NCI-H1092 (cell line): ENCODE data around the gene TBCB.
"Not testable (repeated sequence)": the region's sequence is repeated elsewhere in the genome, so short reads cannot be mapped to it uniquely, and the experiment has no call there.

Experiments used
- DNase-seq: peaks from one replicate; lab custom pipeline; 2025; lab: John Stamatoyannopoulos, UW

The TBCB gene, protein sequence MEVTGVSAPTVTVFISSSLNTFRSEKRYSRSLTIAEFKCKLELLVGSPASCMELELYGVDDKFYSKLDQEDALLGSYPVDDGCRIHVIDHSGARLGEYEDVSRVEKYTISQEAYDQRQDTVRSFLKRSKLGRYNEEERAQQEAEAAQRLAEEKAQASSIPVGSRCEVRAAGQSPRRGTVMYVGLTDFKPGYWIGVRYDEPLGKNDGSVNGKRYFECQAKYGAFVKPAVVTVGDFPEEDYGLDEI

DNA sequence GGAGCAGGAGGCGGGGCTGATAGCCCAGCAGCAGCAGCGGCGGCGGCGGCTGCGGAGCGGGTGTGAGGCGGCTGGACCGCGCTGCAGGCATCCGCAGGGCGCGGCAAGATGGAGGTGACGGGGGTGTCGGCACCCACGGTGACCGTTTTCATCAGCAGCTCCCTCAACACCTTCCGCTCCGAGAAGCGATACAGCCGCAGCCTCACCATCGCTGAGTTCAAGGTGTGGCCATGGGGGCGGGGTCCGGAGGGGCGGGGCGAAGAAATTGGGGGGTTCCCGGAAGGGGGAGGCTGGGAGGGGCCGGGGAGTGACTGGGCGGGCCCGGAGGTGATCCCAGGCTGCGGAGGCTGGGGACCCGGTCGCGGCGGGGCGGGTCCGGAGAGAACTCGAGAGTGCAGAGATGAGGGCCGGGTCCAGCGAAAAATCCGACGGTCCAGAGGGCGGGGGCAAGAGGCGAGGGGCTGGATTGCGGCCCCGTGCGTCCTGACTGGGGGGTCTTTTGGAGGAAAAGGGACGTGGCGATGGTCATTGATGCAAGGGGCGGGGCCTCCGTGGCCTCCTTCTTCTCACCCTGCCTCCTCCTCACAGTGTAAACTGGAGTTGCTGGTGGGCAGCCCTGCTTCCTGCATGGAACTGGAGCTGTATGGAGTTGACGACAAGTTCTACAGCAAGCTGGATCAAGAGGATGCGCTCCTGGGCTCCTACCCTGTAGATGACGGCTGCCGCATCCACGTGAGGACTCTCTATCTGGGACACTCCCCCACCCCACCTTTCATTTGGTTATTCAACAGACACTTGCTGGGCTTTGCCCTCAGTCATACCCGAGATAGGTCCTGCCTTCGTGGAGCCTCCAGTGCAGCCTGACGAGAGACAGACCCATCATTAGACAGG is at the start of gene TBCB:
Gene TBCB, plus strand, starts transcription at position 16 of the 891 bp plus-strand sequence. Its CDS starts 93 bp downstream, at position 109.
- peak; percentile 39 for DNase-seq

DNA sequence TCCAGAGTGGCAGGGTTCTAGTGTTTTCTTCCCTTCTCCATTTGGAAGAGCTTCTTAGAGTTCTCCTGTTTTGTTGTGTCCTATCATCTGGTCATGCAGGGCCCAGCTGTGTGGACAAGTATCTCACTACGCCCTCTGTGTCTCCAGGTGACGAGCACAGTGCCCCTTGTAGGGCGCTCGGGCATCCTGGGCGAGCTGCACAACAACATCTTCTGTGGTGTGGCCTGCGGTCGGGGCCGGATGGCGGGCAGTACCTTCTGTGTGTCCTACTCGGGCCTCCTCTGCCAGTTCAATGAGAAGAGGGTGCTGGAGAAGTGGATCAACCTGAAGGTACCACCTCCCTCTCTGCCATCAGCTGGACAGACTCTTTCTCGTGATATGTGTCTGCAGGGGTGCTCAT is 47.6 kb upstream of the TBCB start:
- DNase-seq = no peak

DNA sequence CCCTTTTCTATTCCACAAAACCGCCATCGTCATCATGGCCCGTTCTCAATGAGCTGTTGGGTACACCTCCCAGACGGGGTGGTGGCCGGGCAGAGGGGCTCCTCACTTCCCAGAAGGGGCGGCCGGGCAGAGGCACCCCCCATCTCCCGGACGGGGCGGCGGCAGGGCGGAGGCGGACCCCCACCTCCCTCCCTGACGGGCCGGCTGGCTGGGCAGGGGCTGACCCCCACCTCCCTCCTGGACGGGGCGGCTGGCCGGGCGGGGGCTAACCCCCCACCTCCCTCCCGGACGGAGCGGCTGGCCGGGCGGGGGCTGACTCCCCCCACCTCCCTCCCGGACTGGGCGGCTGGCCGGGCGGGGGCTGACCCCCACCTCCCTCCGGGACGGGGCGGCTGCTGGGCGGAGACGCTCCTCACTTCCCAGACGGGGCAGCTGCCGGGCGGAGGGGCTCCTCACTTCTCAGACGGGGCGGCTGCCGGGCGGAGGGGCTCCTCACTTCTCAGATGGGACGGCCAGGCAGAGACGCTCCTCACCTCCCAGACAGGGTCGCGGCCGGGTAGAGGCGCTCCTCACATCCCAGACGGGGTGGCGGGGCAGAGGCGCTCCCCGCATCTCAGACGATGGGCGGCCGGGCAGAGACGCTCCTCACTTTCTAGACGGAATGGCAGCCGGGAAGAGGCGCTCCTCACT is 46.3 kb upstream of the TBCB start:
- not testable (repeated sequence) for DNase-seq

DNA sequence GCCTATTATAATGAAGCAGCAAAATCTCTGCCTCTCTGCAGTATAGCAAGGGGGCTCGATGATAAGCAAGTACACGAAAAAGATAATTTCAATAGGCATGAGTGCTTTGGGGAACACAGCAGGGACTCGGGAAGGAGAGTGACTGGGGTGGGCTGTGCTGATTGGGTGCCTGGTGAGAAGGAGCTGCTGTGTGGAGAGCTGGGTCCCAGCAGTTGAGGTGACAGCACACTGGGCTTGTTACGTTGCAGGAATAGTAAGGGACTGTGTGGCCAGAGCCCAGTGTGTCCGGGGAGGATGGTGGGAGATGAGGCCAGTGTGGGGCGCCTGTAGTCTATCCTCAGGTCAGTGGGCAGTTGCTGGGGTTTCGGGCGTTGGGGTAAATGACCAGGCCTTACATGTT is 43.2 kb upstream of the TBCB start:
- no peak for DNase-seq

DNA sequence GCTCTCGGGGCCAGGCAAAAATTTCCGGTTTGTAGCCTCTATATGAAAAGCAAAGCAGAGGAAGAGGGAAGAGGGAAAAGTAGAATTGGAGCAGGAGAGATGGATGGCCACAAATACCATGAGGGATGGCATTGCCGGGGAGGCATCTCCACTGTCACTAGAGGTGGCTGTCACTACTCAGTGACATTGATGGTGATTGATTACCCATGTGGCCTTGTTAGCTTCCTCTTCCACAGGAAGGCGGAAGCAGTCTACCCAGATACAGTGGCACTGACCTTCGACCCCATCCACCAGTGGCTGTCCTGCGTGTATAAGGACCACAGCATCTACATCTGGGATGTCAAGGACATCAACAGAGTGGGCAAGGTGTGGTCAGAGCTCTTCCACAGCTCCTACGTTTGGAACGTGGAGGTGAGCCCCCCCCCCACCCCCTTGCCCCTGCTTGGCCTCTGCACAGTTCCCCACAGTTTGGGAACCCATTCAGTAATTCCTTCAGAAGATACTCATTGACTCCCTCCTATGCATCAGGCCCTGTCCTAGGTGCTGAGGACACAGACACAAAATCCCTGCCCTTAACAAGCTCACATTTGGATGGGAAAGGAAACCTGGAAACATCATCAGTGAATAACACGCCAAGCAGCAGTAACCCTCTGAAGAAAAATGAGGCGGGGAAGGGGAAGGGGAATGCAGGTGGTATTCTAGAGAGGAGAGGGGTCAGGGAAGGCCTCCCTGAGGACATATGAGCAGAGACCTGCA is 42.0 kb upstream of the TBCB start:
- no peak for DNase-seq

DNA sequence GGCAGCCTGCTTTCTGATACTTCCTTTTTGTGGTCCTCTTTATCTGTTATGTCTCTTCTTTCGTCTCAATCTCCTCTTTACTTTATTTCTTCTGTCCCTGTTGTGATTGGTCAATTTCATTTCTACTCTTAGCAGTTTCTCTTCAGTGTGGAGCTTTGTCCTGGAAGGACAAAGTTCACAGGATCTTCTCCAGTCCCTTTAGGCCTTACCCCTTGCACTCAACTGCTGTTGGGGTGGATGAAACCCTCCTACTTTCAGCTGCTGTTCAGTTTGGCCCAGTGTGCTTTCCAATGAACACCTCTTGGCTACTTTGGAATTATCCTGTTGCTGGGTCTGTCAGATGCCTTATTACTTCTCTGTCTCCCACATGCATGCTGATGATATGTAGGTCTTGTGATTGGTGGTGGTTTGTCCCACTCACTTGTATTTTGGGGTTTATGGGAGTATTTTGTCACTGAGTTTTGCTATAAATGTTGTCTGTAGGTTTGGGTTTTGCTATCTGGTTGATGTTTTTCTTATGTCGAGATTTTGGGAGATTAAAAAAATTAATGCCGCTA is 35.8 kb upstream of the TBCB start:
- DNase-seq = no peak

DNA sequence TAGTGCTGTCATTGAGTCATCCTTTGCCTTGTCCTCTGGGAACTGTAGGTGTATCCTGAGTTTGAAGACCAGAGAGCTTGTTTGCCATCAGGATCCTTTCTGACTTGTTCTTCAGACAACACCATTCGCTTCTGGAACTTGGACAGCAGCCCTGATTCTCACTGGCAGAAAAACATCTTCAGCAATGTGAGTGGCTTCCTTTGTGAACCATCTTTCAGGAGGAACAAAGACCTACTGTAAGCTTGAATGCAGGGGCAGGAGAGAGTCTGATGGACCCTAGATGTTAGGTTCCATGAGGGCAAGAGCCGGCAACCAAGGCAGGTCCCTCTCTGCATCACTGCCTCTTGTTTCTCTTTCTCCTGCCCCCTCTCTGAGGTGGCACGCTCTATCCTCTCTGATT is 33.9 kb upstream of the TBCB start:
- no peak for DNase-seq

DNA sequence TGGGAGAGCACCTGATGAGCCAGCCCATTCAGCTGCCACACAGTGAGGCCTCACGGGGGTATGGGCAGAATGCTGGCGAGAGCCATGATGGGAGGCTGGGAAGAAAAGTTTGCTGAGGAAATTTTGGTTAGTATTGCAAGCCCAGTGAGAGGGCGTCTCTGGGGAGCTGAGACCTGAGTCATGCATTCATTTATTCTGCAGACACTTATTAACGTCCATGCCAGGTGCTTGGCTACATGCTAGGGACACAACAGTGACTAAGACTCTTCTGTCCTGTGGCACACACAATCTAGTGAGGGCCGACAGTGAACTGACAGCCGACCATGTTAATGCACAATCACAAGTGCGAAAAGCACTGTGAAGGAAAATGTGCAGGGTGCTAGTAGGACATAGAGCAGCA is 33.4 kb upstream of the TBCB start:
- DNase-seq = no peak

DNA sequence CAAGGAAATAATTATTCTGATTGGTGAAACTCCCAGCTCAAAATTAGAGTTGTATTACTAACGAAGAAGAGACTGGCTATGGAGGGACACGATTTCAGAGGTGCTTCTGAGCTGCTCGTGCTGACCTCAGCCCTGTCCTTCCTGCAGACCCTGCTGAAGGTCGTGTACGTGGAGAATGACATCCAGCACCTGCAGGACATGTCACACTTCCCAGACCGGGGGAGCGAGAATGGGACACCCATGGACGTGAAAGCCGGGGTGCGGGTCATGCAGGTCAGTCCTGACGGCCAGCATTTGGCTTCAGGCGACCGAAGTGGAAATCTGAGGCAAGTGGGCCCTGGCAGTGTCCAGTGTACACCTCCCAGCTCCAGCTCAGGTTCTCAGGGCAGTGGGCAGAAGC is 32.4 kb upstream of the TBCB start:
- no peak for DNase-seq

DNA sequence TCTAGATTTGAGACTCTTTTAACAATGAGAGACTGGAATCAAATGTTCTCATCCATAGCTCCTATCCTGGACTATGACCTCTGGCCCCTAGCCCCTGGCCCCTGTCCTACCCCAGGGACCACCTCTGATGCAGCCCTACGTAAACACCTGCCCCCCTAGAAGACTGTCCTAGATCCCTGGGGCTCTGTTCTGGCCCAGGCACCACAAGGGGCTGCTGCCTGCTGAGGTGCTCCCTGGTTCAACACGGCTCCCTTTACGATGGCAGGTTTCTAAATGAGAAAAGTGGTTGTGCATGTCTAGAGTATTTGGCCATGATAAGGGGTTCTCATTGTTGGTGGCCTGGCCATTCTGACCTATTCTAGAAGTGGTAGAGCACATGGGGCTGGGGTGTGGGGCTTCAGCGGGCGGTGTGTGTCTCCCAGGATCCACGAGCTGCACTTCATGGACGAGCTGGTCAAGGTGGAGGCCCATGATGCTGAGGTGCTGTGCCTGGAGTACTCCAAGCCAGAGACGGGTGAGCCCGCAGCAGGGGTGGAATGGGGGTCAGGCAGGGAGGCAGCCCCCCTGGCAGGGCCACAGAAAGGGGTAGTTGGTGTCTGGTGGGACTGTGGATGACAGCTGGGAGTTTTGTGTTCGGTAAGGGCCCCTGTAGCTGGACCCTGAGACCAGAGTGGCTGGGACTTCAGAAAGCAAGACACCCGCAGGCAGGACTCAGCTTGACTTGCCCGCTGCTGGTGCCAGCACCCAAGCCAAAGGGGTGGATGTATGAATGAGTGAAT is 30.8 kb upstream of the TBCB start:
- DNase-seq = no peak

DNA sequence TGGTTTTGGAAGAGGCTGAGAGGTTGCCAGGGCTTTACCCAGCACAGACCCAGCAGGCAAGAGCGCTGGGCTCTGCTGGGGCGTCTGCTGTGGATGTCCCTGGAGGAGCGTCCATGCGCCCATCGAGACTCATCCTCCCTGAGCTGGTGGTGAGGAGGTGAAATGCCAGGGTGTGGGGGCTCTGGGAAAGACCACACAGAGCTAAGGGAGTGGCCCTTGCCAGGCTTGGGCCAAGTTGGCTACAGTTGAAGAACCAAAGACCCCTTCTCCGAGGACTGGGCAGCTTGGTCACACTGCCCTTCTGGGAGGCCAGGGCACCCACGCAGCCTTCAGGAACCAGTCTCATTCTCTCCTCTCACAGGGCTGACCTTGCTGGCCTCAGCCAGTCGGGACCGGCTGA is 28.9 kb upstream of the TBCB start:
- no peak for DNase-seq

DNA sequence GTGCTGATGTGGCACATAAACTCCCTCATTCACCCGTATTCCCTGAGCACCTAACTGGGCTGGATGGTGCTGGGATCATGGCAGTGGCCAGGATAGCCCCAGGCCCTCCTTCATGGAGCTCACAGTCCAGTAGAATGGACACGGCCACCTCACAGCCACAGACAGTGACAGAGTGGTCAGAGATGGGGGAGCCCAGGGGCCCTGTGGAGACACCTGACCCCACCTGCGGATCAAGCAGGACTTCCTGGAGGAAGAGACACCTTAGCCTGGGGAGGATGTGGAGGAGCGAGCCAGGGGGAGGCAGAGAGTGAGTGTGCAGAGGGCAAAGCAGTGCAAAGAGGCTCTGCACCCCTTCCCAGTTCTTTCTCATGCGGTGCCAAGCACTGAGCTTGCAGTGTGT is 25.4 kb upstream of the TBCB start:
- no peak for DNase-seq

DNA sequence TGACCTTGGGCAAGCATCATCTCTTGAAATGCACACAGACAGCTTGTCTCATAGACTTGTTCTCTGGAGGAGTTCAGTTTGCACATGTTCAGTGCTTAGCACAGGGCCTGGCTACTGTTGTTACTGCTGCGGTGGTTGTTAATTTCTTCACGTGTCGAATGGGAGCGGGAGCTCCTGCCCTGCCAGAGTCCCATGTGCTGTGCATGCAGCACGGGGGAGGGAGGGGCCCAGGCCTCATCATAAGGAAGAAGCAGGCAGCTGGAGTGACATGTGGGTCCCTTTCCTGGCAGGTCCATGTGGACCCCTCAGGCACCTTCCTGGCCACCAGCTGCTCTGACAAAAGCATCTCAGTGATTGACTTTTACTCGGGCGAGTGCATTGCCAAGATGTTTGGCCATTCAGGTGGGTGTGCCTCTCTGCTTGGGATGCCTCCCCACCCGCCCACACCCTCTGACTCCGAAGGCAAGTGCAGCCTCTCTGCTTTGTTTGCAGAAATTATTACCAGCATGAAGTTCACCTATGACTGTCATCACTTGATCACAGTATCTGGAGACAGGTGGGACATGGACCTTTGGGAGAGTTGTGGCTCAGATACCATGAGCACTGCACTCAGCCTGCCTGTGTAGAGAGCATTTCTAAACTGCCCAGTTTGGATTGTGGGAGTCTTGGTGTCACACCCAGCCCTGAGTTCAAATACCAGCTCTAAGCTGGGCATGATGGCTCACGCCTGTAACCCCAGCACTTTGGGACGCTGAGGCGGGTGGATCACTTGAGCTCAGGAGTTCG is 24.2 kb upstream of the TBCB start:
- DNase-seq = no peak

DNA sequence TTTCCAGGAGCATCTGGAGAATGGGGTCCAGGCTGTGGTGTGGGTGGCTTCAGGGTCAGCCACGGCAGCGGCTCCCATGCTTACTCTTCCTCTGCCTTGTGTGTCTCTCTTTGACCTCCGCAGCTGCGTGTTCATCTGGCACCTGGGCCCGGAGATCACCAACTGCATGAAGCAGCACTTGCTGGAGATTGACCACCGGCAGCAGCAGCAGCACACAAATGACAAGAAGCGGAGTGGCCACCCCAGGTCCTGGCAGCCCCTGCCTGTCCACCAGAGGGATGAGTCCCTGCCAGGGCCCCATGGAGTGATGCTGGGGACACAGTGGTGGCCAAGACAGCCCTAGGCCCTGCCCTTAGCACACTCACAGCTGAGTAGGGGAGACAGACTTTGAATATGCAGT is 22.7 kb upstream of the TBCB start:
- no peak for DNase-seq

DNA sequence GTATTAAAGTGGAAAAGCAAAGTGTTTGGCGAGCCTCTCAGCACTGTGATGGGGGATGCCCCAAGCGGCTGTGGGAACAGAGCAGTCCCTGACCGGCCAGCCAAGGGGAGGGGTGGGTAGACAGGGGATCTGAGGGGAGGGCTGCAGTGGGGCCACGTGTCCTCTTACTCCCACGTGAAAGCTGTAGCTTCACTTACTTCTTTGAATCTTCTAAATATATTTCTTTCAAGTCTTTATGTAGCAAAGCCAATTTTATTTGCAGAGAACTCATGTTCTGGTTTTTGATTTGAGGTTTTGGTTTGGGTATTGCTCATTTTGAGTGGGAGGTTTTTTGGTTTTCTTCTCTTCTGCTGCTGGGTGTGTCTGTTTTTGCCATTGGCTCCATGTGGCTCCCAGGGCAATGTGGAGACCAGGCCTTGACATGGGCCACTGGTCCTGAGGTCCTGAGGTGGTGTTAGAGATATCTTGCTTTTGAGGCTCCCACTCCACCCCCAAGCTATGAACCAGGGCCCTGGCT is 22.1 kb upstream of the TBCB start:
- no peak for DNase-seq

DNA sequence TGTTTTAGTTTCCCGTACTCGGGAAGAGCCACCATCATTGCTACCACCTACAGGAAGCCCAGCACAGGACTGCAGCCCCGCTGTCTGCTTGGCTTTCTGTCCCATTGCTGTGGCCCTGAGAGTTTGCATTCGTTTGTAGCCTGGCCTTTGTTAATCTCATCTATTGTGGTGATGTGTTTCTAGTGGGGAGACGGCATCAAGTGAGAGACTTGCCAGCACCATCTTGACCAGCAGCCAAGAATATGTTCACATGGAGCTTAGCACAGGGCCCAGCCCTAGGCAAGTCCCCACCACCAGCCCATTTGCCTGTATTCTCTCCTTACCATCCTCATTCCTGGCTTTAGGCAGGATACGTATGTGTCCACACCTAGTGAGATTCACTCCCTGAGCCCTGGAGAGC is 21.6 kb upstream of the TBCB start:
- no peak for DNase-seq

DNA sequence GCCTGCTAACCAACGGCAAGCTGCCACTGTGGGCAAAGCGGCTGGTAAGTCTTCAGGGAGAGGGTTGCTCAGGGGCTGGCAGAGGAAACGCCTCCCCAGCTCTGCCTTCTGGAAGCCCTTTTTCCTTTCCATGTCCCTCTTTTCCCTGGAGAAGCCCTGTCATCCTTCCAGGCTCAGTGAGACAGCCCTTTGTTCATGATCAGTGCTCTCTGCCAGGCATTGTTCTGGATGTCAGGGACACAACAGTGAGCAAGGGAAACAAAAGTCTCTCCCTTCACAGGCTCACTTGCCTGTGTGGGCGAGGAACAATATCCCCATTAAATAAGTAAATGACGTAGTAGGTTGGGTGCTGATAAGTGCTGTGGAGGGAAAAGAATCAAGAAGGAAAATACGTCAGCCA is 18.2 kb upstream of the TBCB start:
- DNase-seq = no peak

DNA sequence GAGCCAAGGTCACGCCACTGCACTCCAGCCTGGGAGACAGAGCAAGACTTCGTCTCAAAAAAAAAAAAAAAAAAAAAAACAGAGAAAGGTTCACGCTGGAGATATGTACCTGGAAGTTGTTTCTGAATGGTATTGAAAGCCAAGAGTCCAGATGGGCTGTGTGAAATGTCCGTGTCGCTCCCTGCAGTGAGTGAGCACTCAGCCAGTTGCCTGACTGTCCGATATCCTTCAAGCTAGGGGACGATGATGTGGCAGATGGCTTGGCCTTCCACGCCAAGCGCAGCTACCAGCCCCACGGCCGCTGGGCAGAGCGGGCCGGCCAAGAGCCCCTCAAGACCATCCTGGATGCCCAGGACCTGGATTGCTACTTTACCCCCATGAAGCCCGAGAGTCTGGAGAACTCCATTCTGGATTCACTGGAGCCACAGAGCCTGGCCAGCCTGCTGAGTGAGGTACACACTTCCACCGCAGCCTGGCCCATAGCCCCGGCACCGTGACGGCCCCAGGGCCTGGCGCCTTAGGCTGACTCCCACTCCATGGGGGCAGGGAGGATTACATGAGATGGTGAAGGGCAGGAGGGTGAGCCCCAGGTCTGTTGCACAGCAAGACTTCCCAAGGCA is 16.0 kb upstream of the TBCB start:
- no peak for DNase-seq

DNA sequence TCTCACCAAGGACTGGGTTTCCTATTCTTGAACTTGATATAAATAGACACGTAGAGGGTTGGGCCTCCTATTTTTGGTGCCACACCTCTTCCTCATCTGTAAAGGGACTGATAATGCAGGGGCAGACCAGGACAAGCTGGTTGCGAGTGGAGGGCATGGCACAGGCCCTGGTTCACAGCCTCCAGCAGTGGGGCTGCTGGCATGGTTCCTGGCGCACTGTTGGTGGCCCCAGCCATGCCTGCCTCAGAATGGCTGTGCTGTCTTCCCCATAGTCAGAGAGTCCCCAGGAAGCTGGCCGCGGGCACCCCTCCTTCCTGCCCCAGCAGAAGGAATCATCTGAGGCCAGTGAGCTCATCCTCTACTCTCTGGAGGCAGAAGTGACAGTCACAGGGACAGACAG is 14.8 kb upstream of the TBCB start:
- DNase-seq = no peak
